ENCODE results near the gene RP2.

Gene RP2

GRCh38 chrX:46803140-46803539, 33.7 kb upstream of the RP2 start:
- H3K4me3 ChIP-seq (ENCODE audit: low read depth, low read length): no peak overlapping the region
- TF ChIP-seq CTCF (IDR thresholded peaks at IDR 0.05; ENCODE audit: borderline replicate concordance, insufficient read depth, low read depth, low read length): peak; percentile 34; the same call in 1 of the 2 replicates

- H3K4me3 ChIP-seq (ENCODE audit: low read depth, low read length): no peak overlapping the region
- no peak for TF ChIP-seq CTCF (IDR thresholded peaks at IDR 0.05; ENCODE audit: borderline replicate concordance, insufficient read depth, low read depth, low read length)
Measured at GRCh38 chrX:46805270-46805669, 31.6 kb upstream of the RP2 start.

DNA sequence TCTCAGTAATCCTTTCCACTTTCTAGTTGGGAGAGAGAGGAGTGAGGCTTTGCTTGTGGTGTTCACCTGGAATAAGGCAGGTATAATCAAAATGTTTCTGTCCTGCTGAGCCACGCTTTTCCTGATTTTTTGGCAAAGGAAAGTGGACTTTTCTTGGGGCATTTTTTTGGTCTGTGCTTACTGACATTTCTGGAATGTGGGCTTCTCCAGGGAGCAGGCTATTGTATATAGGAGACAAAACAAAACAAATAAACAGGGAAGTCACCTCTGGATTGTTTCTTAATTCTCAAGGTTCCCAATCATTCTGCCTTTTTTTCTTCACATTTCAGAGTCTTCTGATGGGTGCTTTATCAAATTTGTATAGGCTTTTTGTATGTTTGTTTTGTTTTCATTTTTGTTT, 25.7 kb upstream of the RP2 start:
- TF ChIP-seq CTCF (IDR thresholded peaks at IDR 0.05; ENCODE audit: borderline replicate concordance, insufficient read depth, low read depth, low read length): no peak
- H3K4me3 ChIP-seq (ENCODE audit: low read depth, low read length): no peak overlapping the region

DNA sequence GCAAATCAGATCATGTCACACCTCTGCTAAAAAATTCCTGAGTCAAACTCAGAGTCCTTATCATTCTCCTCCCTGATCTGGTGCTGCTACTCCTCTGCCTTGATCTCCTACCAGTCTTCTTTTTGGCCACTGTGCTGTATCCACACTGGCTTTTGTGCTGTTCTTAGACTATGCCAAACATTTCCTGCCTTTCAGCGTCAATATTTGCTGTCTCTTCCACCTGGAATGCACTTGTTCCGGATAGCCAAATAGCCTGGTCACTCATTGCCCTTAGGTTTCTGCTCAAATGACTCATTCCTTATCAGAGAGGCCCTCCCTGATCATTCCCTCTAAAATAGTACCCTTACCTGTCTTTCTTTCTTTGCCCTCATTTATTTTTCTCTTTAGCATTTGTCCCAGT, 24.4 kb upstream of the RP2 start:
- no peak overlapping the region for H3K4me3 ChIP-seq (ENCODE audit: low read depth, low read length)
- no peak for TF ChIP-seq CTCF (IDR thresholded peaks at IDR 0.05; ENCODE audit: borderline replicate concordance, insufficient read depth, low read depth, low read length)

GRCh38 chrX:46814966-46815365, 21.9 kb upstream of the RP2 start:
- TF ChIP-seq CTCF (IDR thresholded peaks at IDR 0.05; ENCODE audit: borderline replicate concordance, insufficient read depth, low read depth, low read length): no peak

DNA sequence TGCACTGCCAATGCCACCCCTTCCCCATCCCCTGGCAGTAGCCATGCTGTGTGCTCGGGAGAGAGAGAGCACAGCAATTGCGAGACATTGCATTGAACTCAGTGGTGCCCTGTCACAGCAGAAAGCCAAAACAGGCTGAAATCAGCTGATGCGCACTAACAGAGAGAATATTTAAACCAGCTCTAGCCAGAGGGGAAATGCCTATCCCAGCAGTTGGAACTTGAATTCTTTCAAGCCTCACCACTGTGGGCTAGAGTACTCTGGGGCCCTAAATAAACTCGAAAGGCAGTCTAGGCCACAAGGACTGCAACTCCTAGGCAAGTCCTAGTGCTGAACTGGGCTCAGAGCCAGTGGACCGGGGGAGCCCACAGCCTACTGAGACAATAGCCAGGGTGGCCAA, 17.7 kb upstream of the RP2 start:
- H3K4me3 ChIP-seq (ENCODE audit: low read depth, low read length): no peak overlapping the region
- TF ChIP-seq CTCF (IDR thresholded peaks at IDR 0.05; ENCODE audit: borderline replicate concordance, insufficient read depth, low read depth, low read length): no peak

More at GRCh38 chrX:46814966-46815365, 21.9 kb upstream of the RP2 start:
- no peak overlapping the region for H3K4me3 ChIP-seq (ENCODE audit: low read depth, low read length)

DNA sequence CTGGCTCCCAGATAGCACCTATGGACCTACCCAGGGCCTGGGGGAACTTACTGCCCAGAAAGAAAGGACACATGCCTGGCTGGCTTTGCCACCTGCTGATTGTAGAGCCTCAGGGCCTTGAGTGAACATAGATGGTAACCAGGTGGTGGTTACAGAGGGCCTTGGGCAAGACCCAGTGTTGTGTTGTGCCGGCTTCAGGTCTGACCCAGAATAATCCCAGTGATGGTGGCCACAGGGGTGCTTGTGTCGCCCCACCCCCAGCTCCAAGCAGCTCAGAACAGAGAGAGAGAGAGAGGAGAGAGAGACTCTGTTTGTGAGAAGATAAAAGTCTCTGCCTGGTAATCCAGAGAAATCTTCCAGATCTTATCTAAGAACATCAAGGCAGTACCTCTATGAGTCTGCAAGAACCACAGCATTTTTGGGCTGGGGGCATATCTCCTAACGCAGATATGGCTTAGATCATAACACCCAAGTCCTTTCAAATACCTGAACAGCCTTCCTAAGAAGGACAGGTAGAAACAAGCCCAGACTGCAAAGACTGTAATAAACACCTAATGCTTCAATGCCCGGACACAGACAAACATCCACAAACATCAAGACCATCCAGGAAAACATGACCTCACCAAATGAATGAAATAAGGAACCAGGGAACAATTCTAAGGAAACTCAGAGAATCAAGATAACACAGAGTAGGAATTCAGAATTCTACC, 16.3 kb upstream of the RP2 start:
- H3K4me3 ChIP-seq (ENCODE audit: low read depth, low read length): no peak overlapping the region
- no peak for TF ChIP-seq CTCF (IDR thresholded peaks at IDR 0.05; ENCODE audit: borderline replicate concordance, insufficient read depth, low read depth, low read length)
